GM21367 (cell line): ENCODE results near the gene PCDHA5.
"Not testable (repeated sequence)": the region's sequence is repeated elsewhere in the genome, so short reads cannot be mapped to it uniquely, and the experiment has no call there.

Experiments
- ATAC-seq: cut with Tn5 transposase; IDR thresholded peaks from one replicate; pipeline ENCODE4 v1.9.1; 2021; ENCODE audit not compliant: unreplicated experiment

PCDHA5 gene

DNA sequence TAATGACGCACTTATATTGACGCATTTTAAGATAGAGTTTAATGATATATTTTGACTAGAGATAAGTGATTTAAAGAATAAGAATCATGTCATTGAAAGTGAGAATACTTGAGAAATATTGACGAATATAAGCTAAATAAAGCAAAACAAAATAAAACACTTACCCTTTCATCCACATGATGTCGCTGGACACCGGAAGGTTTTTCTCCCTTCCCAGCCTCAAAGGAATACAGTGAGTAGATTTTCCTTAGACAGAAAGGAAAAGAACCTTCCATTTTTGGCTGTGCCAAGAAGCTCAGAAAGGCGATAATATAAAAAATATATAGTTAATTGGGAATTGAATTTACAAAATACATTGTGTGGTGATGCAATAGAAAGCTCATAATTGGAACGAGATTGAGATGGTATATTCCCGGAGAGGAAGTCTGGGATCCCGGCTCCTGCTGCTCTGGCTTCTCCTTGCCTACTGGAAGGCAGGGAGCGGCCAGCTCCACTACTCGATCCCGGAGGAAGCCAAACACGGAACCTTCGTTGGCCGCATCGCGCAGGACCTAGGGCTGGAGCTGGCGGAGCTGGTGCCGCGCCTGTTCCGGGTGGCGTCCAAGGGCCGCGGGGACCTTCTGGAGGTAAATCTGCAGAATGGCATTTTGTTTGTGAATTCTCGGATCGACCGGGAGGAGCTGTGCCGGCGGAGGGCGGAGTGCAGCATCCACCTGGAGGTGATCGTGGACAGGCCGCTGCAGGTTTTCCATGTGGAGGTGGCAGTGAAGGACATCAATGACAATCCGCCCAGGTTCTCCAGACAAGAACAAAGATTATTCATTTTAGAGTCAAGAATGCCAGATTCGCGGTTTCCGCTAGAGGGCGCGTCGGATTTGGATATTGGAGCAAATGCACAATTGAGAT lies at the start of gene PCDHA5:
Gene PCDHA5 (plus strand): TSS at position 239 of the 906 bp plus-strand sequence.
- ATAC-seq = no peak

DNA sequence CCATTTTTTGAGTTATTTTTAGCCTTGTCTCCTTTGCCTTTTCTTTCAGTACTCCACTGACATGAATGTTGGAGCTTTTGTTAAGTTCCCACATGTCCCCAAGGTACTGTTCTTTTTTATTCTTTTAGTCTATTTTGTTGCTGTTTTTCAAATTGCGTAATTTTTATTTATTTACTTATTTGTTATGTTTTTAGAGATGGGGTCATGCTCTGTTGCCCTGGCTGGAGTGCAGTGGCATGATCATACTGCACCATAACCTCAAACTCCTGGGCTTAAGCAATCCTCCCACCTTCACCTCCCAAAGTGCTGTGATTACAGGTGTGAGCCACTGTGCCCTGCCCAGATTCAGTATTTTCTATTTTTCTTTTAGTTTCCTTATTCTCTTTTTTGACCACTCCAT lies 40.9 kb upstream of the PCDHA5 start:
- no peak for ATAC-seq

DNA sequence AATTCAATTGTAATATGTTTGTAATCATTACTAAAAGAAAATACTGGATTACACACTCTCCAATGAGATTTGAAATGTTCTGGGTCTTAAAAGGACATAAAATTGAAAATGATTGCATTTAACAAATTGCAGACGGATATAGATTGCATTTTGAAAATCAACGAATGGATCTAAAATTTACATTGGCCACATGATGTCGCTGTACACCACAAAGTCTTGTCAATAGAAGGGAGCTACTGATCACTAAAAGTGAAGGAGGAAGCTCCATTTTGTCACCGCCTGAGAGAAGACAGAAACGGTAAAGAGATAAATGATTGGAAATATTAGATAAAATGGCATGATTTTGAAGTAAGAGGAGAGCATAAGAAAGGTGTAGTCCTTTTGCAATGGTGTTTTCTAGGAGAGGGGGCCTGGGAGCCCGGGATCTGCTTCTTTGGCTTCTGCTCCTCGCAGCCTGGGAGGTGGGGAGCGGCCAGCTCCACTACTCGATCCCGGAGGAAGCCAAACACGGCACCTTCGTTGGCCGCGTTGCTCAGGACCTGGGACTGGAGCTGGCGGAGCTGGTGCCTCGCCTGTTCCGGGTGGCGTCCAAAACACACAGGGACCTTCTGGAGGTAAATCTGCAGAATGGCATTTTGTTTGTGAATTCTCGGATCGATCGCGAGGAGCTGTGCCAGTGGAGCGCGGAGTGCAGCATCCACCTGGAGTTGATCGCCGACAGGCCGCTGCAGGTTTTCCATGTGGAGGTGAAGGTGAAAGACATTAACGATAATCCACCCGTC lies 35.3 kb upstream of the PCDHA5 start, which contains the start of gene PCDHA1:
Gene PCDHA1 (plus strand): TSS at position 236 of the 782 bp plus-strand sequence.
- no peak for ATAC-seq

DNA sequence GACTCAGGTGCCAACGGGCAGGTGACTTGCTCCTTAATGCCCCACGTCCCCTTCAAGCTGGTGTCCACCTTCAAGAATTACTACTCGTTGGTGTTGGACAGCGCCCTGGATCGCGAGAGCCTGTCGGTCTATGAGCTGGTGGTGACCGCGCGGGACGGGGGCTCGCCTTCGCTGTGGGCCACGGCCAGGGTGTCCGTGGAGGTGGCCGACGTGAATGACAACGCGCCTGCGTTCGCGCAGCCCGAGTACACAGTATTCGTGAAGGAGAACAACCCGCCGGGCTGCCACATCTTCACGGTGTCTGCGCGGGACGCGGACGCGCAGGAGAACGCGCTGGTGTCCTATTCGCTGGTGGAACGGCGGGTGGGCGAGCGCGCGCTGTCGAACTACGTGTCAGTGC lies 34.0 kb upstream of the PCDHA5 start:
- ATAC-seq = not testable (repeated sequence)

DNA sequence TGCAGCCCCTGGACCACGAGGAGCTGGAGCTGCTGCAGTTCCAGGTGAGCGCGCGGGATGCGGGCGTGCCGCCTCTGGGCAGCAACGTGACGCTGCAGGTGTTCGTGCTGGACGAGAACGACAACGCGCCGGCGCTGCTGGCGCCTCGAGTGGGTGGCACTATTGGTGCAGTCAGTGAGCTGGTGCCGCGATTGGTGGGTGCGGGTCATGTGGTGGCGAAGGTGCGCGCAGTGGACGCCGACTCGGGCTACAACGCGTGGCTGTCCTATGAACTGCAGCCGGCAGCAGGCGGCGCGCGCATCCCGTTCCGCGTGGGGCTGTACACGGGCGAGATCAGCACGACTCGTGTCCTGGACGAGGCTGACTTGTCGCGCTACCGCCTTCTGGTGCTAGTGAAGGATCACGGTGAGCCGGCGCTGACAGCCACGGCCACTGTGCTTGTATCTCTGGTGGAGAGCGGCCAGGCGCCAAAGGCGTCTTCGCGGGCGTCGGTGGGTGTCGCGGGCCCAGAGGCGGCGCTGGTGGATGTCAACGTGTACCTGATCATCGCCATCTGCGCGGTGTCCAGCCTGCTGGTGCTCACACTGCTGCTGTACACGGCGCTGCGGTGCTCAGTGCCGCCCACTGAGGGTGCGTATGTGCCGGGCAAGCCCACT lies 33.4 kb upstream of the PCDHA5 start:
- not testable (repeated sequence) for ATAC-seq

DNA sequence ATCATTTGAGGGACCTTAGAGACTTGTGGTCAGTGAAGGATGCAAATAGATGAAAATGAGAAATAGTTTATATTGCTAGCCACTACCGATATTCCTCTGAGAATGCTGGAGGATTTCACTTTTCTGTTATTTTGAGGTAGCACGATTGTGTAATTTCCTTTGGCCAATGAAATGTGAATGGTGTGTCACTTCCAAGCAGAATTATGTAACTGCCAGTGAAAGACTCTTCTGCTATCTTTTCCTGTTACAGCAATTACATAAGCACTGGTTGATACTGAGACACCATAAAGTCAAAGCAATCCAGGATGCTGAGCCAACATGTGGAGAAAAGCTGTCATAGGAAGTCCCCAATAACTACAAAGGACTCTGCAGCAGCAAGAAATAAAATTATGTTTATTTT lies 30.3 kb upstream of the PCDHA5 start:
- ATAC-seq = no peak

DNA sequence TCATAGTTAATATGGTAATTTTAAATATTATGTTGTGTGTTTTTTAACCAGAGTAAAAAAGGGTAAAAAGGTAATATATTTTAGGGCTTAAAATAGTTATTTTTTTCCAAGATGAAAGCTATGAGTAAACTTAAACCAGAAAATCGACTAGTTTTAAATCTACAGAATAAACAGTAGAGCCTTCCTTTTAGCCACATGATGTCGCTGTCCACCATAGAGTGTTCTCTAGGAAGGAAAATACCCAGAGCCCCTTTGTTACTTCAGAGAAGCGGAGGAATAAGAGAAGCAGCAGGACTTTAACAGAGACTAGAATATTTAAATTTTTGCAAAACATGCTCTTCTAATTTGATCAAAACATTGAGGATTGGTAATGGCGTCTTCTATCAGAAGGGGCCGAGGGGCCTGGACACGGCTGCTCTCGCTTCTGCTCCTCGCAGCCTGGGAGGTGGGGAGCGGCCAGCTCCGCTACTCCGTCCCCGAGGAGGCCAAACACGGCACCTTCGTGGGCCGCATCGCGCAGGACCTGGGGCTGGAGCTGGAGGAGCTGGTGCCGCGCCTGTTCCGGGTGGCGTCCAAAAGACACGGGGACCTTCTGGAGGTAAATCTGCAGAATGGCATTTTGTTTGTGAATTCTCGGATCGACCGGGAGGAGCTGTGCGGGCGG lies 26.7 kb upstream of the PCDHA5 start, which contains the start of gene PCDHA2:
Gene PCDHA2 (plus strand): TSS at position 258 of the 664 bp plus-strand sequence.
- ATAC-seq = no peak

DNA sequence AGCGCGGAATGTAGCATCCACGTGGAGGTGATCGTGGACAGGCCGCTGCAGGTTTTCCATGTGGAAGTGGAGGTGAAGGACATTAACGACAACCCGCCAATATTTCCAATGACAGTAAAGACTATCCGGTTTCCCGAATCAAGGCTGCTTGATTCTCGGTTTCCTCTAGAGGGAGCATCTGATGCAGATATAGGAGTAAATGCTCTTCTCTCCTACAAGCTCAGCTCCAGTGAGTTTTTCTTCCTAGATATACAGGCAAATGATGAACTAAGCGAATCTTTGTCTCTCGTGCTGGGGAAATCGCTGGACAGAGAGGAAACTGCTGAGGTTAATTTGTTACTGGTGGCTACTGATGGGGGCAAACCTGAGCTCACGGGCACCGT lies 26.2 kb upstream of the PCDHA5 start:
- ATAC-seq = no peak

DNA sequence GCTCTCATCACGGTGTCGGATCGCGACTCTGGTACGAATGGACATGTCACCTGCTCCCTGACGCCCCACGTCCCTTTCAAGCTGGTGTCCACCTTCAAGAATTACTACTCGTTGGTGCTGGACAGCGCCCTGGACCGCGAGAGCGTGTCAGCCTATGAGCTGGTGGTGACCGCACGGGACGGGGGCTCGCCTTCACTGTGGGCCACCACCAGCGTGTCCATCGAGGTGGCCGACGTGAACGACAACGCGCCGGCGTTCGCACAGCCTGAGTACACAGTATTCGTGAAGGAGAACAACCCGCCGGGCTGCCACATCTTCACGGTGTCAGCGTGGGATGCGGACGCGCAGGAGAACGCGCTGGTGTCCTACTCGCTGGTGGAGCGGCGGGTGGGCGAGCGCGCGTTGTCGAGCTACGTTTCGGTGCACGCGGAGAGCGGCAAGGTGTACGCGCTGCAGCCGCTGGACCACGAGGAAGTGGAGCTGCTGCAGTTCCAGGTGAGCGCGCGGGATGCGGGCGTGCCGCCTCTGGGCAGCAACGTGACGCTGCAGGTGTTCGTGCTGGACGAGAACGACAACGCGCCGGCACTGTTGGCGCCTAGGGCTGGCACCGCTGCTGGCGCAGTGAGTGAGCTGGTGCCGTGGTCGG lies 25.2 kb upstream of the PCDHA5 start:
- not testable (repeated sequence) for ATAC-seq

DNA sequence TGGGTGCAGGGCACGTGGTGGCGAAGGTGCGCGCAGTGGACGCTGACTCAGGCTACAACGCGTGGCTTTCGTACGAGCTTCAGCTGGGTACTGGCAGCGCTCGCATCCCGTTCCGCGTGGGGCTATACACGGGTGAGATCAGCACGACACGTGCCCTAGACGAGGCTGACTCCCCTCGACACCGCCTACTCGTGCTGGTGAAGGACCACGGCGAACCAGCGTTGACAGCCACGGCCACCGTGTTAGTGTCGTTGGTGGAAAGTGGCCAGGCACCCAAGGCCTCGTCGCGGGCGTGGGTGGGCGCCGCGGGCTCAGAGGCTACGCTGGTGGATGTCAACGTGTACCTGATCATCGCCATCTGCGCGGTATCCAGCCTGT lies 24.7 kb upstream of the PCDHA5 start:
- no peak for ATAC-seq

DNA sequence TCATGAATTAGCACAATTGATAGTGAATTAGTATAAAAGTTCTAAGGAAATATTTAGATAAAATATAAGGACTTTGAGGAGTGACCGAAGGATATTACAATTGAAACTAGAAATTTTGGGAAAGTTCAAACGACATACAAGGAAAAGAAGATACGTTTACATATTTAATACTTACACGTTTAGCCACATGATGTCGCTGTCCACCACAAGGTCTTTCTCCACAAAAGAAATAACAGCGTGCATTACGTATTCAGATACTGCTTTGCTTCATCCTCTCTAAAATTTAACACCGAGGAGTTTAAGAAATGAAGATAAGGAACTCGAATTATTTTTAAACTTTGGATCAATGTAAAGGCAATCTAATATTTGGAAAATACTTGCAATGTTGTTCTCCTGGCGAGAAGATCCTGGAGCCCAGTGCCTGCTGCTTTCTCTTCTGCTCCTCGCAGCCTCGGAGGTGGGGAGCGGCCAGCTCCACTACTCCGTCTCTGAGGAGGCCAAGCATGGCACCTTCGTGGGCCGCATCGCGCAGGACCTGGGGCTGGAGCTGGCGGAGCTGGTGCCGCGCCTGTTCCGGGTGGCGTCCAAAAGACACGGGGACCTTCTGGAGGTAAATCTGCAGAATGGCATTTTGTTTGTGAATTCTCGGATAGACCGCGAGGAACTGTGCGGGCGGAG lies 20.5 kb upstream of the PCDHA5 start, which contains the start of gene PCDHA3:
Gene PCDHA3 (plus strand): TSS at position 242 of the 678 bp plus-strand sequence.
- ATAC-seq = no peak

DNA sequence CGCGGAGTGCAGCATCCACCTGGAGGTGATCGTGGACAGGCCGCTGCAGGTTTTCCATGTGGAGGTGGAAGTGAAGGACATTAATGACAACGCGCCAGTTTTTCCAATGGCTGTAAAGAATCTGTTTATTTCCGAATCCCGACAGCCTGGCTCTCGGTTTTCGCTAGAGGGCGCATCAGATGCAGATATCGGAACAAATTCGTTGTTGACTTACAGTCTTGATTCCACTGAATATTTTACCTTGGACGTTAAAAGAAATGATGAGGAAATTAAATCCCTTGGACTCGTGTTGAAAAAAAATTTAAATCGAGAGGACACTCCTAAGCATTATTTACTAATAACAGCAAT lies 19.9 kb upstream of the PCDHA5 start:
- no peak for ATAC-seq

DNA sequence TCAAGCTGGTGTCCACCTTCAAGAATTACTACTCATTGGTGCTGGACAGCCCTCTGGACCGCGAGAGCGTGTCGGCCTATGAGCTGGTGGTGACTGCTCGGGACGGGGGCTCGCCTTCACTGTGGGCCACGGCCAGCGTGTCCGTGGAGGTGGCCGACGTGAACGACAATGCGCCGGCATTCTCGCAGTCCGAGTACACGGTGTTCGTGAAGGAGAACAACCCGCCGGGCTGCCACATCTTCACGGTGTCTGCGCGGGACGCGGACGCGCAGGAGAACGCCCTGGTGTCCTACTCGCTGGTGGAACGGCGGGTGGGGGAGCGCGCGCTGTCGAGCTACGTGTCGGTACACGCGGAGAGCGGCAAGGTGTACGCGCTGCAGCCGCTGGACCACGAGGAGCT lies 19.0 kb upstream of the PCDHA5 start:
- not testable (repeated sequence) for ATAC-seq

DNA sequence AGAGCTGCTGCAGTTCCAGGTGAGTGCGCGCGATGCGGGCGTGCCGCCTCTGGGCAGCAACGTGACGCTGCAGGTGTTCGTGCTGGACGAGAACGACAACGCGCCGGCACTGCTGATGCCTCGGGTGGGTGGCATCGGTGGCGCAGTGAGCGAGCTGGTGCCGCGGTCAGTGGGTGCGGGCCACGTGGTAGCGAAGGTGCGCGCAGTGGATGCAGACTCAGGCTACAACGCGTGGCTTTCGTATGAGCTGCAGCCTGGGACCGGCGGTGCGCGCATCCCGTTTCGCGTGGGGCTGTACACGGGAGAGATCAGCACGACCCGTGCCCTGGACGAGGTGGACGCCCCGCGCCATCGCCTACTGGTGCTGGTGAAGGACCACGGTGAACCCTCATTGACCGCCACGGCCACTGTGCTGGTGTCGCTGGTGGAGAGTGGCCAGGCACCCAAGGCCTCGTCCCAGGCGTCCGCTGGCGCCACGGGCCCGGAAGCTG lies 18.6 kb upstream of the PCDHA5 start:
- ATAC-seq = no peak

DNA sequence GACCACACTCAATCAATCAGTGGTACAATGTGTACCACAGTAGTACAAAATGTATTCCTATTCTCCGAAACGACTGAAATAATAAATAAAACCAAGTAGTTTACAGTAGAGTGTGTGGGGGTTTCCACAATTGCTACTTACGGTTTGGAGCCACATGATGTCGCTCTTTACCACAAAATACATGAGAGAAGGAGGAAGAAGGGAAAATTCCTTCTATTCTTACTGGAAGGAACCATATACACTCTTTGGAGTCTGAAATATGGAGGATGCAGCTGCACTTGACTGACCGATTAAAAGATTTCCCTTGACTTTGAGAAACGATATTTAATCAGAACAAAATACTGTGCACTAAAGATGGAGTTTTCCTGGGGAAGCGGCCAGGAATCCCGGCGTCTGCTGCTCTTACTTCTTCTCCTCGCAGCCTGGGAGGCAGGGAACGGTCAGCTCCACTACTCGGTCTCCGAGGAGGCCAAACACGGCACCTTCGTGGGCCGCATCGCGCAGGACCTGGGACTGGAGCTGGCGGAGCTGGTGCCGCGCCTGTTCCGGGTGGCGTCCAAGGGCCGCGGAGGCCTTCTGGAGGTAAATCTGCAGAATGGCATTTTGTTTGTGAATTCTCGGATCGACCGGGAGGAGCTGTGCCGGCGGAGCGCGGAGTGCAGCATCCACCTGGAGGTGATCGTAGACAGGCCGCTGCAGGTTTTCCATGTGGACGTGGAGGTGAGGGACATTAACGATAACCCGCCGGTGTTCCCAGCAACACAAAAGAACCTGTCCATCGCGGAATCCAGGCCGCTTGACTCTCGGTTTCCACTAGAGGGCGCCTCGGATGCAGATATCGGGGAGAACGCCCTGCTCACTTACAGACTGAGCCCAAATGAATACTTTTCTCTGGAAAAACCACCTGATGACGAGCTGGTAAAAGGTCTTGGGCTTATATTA lies 14.3 kb upstream of the PCDHA5 start, which contains the start of gene PCDHA4:
Gene PCDHA4 (plus strand): TSS at position 235 of the 942 bp plus-strand sequence.
- ATAC-seq = no peak

DNA sequence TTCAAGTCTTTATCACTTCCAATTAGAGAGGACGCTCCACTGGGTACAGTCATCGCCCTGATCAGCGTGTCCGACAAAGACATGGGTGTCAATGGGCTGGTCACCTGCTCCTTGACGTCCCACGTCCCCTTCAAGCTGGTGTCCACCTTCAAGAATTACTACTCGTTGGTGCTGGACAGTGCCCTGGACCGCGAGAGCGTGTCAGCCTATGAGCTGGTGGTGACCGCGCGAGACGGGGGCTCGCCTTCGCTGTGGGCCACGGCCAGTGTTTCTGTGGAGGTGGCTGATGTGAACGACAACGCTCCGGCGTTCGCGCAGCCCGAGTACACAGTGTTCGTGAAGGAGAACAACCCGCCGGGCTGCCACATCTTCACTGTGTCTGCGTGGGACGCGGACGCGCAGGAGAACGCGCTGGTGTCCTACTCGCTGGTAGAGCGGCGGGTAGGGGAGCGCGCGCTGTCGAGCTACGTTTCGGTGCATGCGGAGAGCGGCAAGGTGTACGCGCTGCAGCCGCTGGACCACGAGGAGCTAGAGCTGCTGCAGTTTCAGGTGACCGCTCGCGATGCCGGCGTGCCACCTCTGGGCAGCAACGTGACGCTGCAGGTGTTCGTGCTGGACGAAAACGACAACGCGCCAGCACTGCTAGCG lies 13.0 kb upstream of the PCDHA5 start:
- not testable (repeated sequence) for ATAC-seq

DNA sequence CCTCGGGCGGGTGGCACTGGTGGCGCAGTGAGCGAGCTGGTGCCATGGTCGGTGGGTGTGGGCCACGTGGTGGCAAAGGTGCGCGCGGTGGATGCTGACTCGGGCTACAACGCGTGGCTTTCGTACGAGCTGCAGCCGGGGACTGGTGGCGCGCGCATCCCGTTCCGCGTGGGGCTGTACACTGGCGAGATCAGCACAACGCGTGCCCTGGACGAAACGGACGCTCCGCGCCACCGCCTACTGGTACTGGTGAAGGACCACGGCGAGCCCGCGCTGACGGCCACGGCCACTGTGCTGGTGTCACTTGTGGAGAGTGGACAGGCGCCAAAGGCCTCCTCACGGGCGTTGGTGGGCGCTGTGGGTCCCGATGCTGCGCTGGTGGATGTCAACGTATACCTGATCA lies 12.5 kb upstream of the PCDHA5 start:
- no peak for ATAC-seq

DNA sequence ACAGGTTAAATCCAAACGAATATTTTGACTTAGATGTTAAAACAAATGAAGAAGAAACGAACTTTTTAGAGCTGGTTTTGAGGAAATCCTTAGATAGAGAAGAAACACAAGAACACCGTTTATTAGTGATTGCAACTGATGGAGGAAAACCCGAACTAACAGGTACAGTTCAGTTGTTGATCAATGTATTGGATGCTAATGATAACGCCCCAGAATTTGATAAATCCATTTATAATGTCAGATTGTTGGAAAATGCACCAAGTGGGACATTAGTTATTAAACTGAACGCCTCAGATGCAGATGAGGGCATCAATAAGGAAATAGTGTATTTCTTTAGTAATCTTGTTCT lies 842 bp downstream of the PCDHA5 start:
- no peak for ATAC-seq
